ENCODE measurements around the gene RNF214. TPM values are rescaled to one million over a fixed set of nuclear protein-coding genes. Genes with fewer than 3 reads are reported as not detected.

Gene RNF214
- total and polyA plus RNA-seq, 10 of the 15 experiments (the other 5 are each of a cell fraction or from before 2014, with no cell fraction given): 4.8 to 16.8 (median 10.5) TPM

DNA sequence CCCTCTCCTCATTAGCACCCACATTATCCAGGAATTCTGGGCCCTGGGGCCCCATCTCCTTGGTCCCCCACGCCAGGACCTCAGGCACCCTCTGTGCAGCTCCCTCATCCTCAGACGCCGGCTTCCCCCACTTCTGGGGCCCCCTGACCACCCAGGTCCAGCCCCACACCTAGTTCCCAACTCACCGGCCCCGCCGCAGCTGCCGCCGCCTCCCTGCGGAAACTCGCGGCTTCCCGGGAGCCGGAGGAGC, 704 bp upstream of the RNF214 start, which contains the start of gene PCSK7 (continued):
- TF ChIP-seq TCF7 (IDR thresholded peaks at IDR 0.05; ENCODE audit: borderline replicate concordance) (no peak), POU2F2 (IDR thresholded peaks at IDR 0.05; ENCODE audit: borderline replicate concordance, low read depth, low read length) (no peak; the same call in 2 of the 3 replicates), KAT2A (conservative IDR thresholded peaks at IDR 0.05; ENCODE audit: control insufficient read depth, low read depth, low read length) (no peak), IKZF1 (conservative IDR thresholded peaks at IDR 0.05) (peak; percentile 90), IKZF2 (IDR thresholded peaks at IDR 0.05) (peak; percentile 64 to 71; a peak in 3 of 4 replicates), TCF12 (IDR thresholded peaks at IDR 0.05; ENCODE audit: low read depth, low read length) (0 out of 2 replicates have a peak, but pooled peaks have one; percentile 30), SIX5 (IDR thresholded peaks at IDR 0.05; ENCODE audit: low read depth, low read length, severe bottlenecking) (no peak), PAX5 (IDR thresholded peaks at IDR 0.05; ENCODE audit: borderline replicate concordance, low read depth, low read length) (no peak), SREBF2 (IDR thresholded peaks at IDR 0.05; ENCODE audit: low read length) (no peak), NR2C1 (IDR thresholded peaks at IDR 0.05) (no peak), HDGF (IDR thresholded peaks at IDR 0.05) (no peak), KLF5 (IDR thresholded peaks at IDR 0.05; ENCODE audit: partially characterized antibody) (no peak), BACH1 (IDR thresholded peaks at IDR 0.05; ENCODE audit: borderline replicate concordance) (no peak), RB1 (IDR thresholded peaks at IDR 0.05; ENCODE audit: borderline replicate concordance) (no peak), CBX5 (IDR thresholded peaks at IDR 0.05; ENCODE audit: low read depth) (no peak)
- TF ChIP-seq, protein P1, sequence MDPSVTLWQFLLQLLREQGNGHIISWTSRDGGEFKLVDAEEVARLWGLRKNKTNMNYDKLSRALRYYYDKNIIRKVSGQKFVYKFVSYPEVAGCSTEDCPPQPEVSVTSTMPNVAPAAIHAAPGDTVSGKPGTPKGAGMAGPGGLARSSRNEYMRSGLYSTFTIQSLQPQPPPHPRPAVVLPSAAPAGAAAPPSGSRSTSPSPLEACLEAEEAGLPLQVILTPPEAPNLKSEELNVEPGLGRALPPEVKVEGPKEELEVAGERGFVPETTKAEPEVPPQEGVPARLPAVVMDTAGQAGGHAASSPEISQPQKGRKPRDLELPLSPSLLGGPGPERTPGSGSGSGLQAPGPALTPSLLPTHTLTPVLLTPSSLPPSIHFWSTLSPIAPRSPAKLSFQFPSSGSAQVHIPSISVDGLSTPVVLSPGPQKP (IDR thresholded peaks at IDR 0.05; ENCODE audit: low read depth, low read length): peak; percentile 49; the same call in 1 of the 2 replicates
- TF ChIP-seq, protein P2, sequence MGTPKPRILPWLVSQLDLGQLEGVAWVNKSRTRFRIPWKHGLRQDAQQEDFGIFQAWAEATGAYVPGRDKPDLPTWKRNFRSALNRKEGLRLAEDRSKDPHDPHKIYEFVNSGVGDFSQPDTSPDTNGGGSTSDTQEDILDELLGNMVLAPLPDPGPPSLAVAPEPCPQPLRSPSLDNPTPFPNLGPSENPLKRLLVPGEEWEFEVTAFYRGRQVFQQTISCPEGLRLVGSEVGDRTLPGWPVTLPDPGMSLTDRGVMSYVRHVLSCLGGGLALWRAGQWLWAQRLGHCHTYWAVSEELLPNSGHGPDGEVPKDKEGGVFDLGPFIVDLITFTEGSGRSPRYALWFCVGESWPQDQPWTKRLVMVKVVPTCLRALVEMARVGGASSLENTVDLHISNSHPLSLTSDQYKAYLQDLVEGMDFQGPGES (IDR thresholded peaks at IDR 0.05): no peak
- TF ChIP-seq, protein P3, sequence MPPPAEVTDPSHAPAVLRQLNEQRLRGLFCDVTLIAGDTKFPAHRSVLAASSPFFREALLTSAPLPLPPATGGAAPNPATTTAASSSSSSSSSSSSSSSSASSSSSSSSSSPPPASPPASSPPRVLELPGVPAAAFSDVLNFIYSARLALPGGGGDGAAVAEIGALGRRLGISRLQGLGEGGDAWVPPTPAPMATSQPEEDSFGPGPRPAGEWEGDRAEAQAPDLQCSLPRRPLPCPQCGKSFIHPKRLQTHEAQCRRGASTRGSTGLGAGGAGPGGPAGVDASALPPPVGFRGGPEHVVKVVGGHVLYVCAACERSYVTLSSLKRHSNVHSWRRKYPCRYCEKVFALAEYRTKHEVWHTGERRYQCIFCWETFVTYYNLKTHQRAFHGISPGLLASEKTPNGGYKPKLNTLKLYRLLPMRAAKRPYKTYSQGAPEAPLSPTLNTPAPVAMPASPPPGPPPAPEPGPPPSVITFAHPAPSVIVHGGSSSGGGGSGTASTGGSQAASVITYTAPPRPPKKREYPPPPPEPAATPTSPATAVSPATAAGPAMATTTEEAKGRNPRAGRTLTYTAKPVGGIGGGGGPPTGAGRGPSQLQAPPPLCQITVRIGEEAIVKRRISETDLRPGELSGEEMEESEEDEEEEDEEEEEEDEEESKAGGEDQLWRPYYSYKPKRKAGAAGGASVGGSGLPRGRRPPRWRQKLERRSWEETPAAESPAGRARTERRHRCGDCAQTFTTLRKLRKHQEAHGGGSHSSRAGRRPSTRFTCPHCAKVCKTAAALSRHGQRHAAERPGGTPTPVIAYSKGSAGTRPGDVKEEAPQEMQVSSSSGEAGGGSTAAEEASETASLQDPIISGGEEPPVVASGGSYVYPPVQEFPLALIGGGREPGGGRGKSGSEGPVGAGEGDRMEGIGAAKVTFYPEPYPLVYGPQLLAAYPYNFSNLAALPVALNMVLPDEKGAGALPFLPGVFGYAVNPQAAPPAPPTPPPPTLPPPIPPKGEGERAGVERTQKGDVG (CRISPR knock-in tag; IDR thresholded peaks at IDR 0.05): no peak
- TF ChIP-seq, protein P4, sequence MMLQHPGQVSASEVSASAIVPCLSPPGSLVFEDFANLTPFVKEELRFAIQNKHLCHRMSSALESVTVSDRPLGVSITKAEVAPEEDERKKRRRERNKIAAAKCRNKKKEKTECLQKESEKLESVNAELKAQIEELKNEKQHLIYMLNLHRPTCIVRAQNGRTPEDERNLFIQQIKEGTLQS (IDR thresholded peaks at IDR 0.05; ENCODE audit: borderline replicate concordance, extremely low read depth, low read depth, low read length): no peak
- TF ChIP-seq, protein P5, sequence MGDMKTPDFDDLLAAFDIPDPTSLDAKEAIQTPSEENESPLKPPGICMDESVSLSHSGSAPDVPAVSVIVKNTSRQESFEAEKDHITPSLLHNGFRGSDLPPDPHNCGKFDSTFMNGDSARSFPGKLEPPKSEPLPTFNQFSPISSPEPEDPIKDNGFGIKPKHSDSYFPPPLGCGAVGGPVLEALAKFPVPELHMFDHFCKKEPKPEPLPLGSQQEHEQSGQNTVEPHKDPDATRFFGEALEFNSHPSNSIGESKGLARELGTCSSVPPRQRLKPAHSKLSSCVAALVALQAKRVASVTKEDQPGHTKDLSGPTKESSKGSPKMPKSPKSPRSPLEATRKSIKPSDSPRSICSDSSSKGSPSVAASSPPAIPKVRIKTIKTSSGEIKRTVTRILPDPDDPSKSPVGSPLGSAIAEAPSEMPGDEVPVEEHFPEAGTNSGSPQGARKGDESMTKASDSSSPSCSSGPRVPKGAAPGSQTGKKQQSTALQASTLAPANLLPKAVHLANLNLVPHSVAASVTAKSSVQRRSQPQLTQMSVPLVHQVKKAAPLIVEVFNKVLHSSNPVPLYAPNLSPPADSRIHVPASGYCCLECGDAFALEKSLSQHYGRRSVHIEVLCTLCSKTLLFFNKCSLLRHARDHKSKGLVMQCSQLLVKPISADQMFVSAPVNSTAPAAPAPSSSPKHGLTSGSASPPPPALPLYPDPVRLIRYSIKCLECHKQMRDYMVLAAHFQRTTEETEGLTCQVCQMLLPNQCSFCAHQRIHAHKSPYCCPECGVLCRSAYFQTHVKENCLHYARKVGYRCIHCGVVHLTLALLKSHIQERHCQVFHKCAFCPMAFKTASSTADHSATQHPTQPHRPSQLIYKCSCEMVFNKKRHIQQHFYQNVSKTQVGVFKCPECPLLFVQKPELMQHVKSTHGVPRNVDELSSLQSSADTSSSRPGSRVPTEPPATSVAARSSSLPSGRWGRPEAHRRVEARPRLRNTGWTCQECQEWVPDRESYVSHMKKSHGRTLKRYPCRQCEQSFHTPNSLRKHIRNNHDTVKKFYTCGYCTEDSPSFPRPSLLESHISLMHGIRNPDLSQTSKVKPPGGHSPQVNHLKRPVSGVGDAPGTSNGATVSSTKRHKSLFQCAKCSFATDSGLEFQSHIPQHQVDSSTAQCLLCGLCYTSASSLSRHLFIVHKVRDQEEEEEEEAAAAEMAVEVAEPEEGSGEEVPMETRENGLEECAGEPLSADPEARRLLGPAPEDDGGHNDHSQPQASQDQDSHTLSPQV (IDR thresholded peaks at IDR 0.05): no peak
- TF ChIP-seq, protein P6, sequence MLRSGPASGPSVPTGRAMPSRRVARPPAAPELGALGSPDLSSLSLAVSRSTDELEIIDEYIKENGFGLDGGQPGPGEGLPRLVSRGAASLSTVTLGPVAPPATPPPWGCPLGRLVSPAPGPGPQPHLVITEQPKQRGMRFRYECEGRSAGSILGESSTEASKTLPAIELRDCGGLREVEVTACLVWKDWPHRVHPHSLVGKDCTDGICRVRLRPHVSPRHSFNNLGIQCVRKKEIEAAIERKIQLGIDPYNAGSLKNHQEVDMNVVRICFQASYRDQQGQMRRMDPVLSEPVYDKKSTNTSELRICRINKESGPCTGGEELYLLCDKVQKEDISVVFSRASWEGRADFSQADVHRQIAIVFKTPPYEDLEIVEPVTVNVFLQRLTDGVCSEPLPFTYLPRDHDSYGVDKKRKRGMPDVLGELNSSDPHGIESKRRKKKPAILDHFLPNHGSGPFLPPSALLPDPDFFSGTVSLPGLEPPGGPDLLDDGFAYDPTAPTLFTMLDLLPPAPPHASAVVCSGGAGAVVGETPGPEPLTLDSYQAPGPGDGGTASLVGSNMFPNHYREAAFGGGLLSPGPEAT (IDR thresholded peaks at IDR 0.05; ENCODE audit: low read depth): peak; percentile 62; the same call in 1 of the 2 replicates
